SK-N-SH (cell line): Measurements from ENCODE around the gene CARD8. TPM values are rescaled to one million over a fixed set of nuclear protein-coding genes. Genes with fewer than 3 reads are reported as not detected.

Experiments
- CTCF ChIA-PET: fragments of 300-600, 350-600 bp; formaldehyde crosslinking; extraction: SDS; loops from one replicate; lab custom pipeline; 2021; lab: Yijun Ruan, JAX
- POLR2A ChIA-PET: fragments of 350-600 bp; sonication (Branson Sonifier 250); formaldehyde crosslinking; extraction: SDS; loops from one replicate; lab custom pipeline; 2020; ENCODE audit warnings: antibody characterized with exemption, inconsistent platforms; lab: Yijun Ruan, JAX
- DNase-seq: peaks from one replicate; pipeline ENCODE4 v3.0.0; 2012
- H2AFZ ChIP-seq: fragments of 200-600 bp; sonication (generic); 2 replicates; pipeline ENCODE4 v1.8.1; 2016; ENCODE audit warnings: antibody characterized with exemption, mild to moderate bottlenecking, low read depth
- H3F3A ChIP-seq: fragments of 200-600 bp; sonication (generic); replicated peaks from 2 replicates; pipeline ENCODE3; 2016; ENCODE audit warnings: antibody characterized with exemption, mild to moderate bottlenecking; ENCODE audit not compliant: insufficient read depth
- H3K27ac ChIP-seq, 2 experiments: fragments of 200-500 bp in 1 of 2; fragments of 200-600 bp in 1 of 2; sonication (Bioruptor generic) in 1 of 2; sonication (generic), shearing (Covaris generic) in 1 of 2; 2 replicates each; pipeline versions ENCODE4 v1.5.1 to v1.6.1; 2014 to 2016; ENCODE audit warnings: low read depth in 2 of 2, inconsistent platforms in 1 of 2, low read length in 1 of 2, mild to moderate bottlenecking in 1 of 2, mixed read lengths in 1 of 2
- H3K27me3 ChIP-seq: fragments of 200-600 bp; sonication (generic), shearing (Covaris generic); 2 replicates; pipeline ENCODE4 v1.6.1; 2016; ENCODE audit warnings: mixed run types; ENCODE audit not compliant: insufficient read depth
- H3K36me3 ChIP-seq, 2 experiments: fragments of 200-500 bp in 1 of 2; fragments of 200-600 bp in 1 of 2; sonication (Bioruptor generic) in 1 of 2; sonication (generic) in 1 of 2; replicated peaks in 1 of 2; 2 replicates each; pipeline versions ENCODE3 to v1.5.1; 2014 to 2016; ENCODE audit warnings: low read length in 1 of 2, mild to moderate bottlenecking in 1 of 2; ENCODE audit not compliant: insufficient read depth in 2 of 2, control insufficient read depth in 1 of 2
- H3K4me1 ChIP-seq, 2 experiments: fragments of 200-500 bp in 1 of 2; fragments of 200-600 bp in 1 of 2; sonication (Bioruptor generic) in 1 of 2; sonication (generic), shearing (Covaris generic) in 1 of 2; 2 replicates each; pipeline versions ENCODE4 v1.5.1 to v1.6.1; 2014 to 2016; ENCODE audit warnings: low read depth in 1 of 2, low read length in 1 of 2, mixed run types in 1 of 2; ENCODE audit not compliant: insufficient read depth in 2 of 2, control insufficient read depth in 1 of 2
- H3K4me2 ChIP-seq: fragments of 200-600 bp; sonication (generic), shearing (Covaris generic); 2 replicates; pipeline ENCODE4 v1.6.1; 2017; ENCODE audit warnings: mixed run types
- H3K4me3 ChIP-seq, 2 experiments: fragments of 200-500 bp in 1 of 2; fragments of 200-600 bp in 1 of 2; sonication (Bioruptor generic) in 1 of 2; sonication (generic), shearing (Covaris generic) in 1 of 2; 2 replicates each; pipeline versions ENCODE4 v1.5.1 to v1.8.1; 2014 to 2016; ENCODE audit warnings: low read depth in 2 of 2, inconsistent platforms in 1 of 2, low read length in 1 of 2, mild to moderate bottlenecking in 1 of 2, mixed read lengths in 1 of 2, moderate library complexity in 1 of 2
- H3K79me2 ChIP-seq: fragments of 200-600 bp; sonication (generic); 2 replicates; pipeline ENCODE4 v1.8.1; 2017; ENCODE audit warnings: mild to moderate bottlenecking; ENCODE audit not compliant: insufficient read depth
- H3K9ac ChIP-seq: fragments of 200-600 bp; sonication (generic); 2 replicates; pipeline ENCODE4 v1.6.1; 2017; ENCODE audit warnings: mixed run types
- H3K9me2 ChIP-seq: fragments of 200-600 bp; sonication (generic); 2 replicates; pipeline ENCODE4 v1.6.1; 2017; ENCODE audit warnings: mixed run types
- H3K9me3 ChIP-seq: fragments of 200-600 bp; sonication (generic); 2 replicates; pipeline ENCODE4 v1.6.1; 2017; ENCODE audit warnings: mixed run types, mild to moderate bottlenecking, moderate library complexity
- H4K20me1 ChIP-seq: fragments of 200-600 bp; sonication (generic); 2 replicates; pipeline ENCODE4 v1.6.1; 2017; ENCODE audit warnings: mild to moderate bottlenecking, mixed run types; ENCODE audit not compliant: insufficient read depth
- CHD2 ChIP-seq: fragments of 150-350 bp; IDR thresholded peaks from 2 replicates; pipeline ENCODE4 v1.6.1; 2018; ENCODE audit warnings: low read length; ENCODE audit not compliant: partially characterized antibody
- ELF1 ChIP-seq: IDR thresholded peaks from 2 replicates; pipeline ENCODE4 v1.4.0; 2012
- EZH2phosphoT487 ChIP-seq: fragments of 200-600 bp; sonication (generic); IDR thresholded peaks from 2 replicates; pipeline ENCODE4 v1.6.1; 2017; ENCODE audit warnings: low read depth, mixed run types, mild to moderate bottlenecking, antibody characterized with exemption, moderate library complexity, borderline replicate concordance
- FOXJ3 ChIP-seq: sonication (generic); formaldehyde crosslinking; IDR thresholded peaks from 2 replicates; pipeline ENCODE4 v1.5.1; 2020; ENCODE audit warnings: mild to moderate bottlenecking, missing genetic modification reagents
- GATA2 ChIP-seq: sonication (generic); formaldehyde crosslinking; IDR thresholded peaks from 2 replicates; pipeline ENCODE4 v1.5.0; 2020; ENCODE audit warnings: mild to moderate bottlenecking, missing genetic modification reagents
- MEF2A ChIP-seq: IDR thresholded peaks from 2 replicates; pipeline ENCODE4 v1.4.0; 2012; ENCODE audit warnings: low read depth, borderline replicate concordance
- MXI1 ChIP-seq: IDR thresholded peaks from 2 replicates; pipeline ENCODE4 v1.6.1; 2012; ENCODE audit warnings: mild to moderate bottlenecking, low read depth, low read length, improper control_type of control experiment
- SIN3A ChIP-seq: IDR thresholded peaks from 2 replicates; pipeline ENCODE4 v1.6.1; 2012; ENCODE audit warnings: low read depth, mild to moderate bottlenecking, low read length, moderate library complexity, borderline replicate concordance
- TAF1 ChIP-seq: IDR thresholded peaks from 2 replicates; pipeline ENCODE4 v1.6.1; 2012; ENCODE audit warnings: low read depth, mild to moderate bottlenecking, low read length, moderate library complexity, borderline replicate concordance
- TEAD4 ChIP-seq: IDR thresholded peaks from 2 replicates; pipeline ENCODE4 v1.4.0; 2012; ENCODE audit warnings: mild to moderate bottlenecking, borderline replicate concordance; ENCODE audit not compliant: insufficient read depth
- YY1 ChIP-seq: IDR thresholded peaks from 2 replicates; pipeline ENCODE4 v1.4.0; 2012; ENCODE audit warnings: low read depth, mild to moderate bottlenecking
- WGBS: methylation state at CpG from one replicate; pipeline ENCODE4 v1.1.6; 2017; ENCODE audit warnings: low lambda C conversion rate; 5-methylcytosine and 5-hydroxymethylcytosine counted together
- polyA plus RNA-seq, 3 experiments: library from polyadenylated mRNA; depleted of rRNA; stranded (reverse); fragments of >200 nt; gene quantifications; 2 replicates each; pipeline ENCODE4 v1.2.3, GENCODE V29; 2012
- TF ChIP-seq, protein P1 (sequence below): IDR thresholded peaks from 2 replicates; pipeline ENCODE4 v1.6.1; 2012; ENCODE audit warnings: mild to moderate bottlenecking, low read depth, low read length, moderate library complexity
- TF ChIP-seq, protein P2 (sequence below): IDR thresholded peaks from 2 replicates; pipeline ENCODE4 v1.4.0; 2012; ENCODE audit warnings: low read depth, borderline replicate concordance
- TF ChIP-seq, protein P3 (sequence below): fragments of 150-350 bp; IDR thresholded peaks from 2 replicates; pipeline ENCODE4 v1.6.1; 2017; ENCODE audit warnings: antibody characterized with exemption, low read length, low read depth, borderline replicate concordance

The CARD8 gene
- polyA plus RNA-seq, 1 of the 3 experiments (the other 2 are of a cell fraction): 16.4 TPM

DNA sequence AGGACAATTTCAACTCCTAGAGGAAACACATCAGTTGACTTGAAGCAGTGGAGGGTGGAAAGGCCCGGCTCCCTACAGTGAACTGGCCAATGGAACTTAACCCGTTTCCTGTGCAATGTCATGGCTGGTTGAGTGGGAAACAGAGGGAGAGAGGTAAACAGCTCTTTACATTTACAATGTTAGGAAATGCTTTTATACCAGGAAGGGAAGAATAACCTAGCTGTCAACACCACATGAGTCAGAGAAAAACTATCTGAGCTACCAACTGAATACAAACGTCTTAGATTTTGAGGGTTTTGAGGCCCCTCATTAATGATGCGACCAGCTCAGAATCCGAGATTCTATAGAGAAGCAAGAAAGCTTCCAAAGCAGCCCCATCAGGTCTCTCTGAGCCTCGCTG, 36.7 kb downstream of the CARD8 start:
- Histone ChIP-seq H3K27me3 (no peaks in the 10 kb centered on the region), H3K9ac (no peak overlapping the region), H3F3A (peaks cover 4% of the 10 kb centered on the region), H3K4me1 (no peaks in the 10 kb centered on the region; a peak in 1 of 4 replicates), H3K27ac (no peak overlapping the region), H3K36me3 (peaks cover 0 to 6% of the 10 kb centered on the region in 2 experiments), H3K4me3 (no peak overlapping the region), H3K9me3 (no peaks in the 10 kb centered on the region), H2AFZ (no peak overlapping the region), H3K9me2 (no peaks in the 10 kb centered on the region), H3K79me2 (no peaks in the 10 kb centered on the region), H3K4me2 (no peak overlapping the region), H4K20me1 (no peaks in the 10 kb centered on the region)
- CTCF ChIA-PET: no interaction called here
- WGBS: 83% methylated on average over 6 of the region's 6 CpGs
- TF ChIP-seq, protein P1, sequence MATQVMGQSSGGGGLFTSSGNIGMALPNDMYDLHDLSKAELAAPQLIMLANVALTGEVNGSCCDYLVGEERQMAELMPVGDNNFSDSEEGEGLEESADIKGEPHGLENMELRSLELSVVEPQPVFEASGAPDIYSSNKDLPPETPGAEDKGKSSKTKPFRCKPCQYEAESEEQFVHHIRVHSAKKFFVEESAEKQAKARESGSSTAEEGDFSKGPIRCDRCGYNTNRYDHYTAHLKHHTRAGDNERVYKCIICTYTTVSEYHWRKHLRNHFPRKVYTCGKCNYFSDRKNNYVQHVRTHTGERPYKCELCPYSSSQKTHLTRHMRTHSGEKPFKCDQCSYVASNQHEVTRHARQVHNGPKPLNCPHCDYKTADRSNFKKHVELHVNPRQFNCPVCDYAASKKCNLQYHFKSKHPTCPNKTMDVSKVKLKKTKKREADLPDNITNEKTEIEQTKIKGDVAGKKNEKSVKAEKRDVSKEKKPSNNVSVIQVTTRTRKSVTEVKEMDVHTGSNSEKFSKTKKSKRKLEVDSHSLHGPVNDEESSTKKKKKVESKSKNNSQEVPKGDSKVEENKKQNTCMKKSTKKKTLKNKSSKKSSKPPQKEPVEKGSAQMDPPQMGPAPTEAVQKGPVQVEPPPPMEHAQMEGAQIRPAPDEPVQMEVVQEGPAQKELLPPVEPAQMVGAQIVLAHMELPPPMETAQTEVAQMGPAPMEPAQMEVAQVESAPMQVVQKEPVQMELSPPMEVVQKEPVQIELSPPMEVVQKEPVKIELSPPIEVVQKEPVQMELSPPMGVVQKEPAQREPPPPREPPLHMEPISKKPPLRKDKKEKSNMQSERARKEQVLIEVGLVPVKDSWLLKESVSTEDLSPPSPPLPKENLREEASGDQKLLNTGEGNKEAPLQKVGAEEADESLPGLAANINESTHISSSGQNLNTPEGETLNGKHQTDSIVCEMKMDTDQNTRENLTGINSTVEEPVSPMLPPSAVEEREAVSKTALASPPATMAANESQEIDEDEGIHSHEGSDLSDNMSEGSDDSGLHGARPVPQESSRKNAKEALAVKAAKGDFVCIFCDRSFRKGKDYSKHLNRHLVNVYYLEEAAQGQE: no peak
- TF ChIP-seq FOXJ3 (CRISPR knock-in tag): no peak
- no peak for TF ChIP-seq SIN3A
- TF ChIP-seq CHD2: no peak
- TF ChIP-seq MEF2A: no peak
- TF ChIP-seq, protein P2, sequence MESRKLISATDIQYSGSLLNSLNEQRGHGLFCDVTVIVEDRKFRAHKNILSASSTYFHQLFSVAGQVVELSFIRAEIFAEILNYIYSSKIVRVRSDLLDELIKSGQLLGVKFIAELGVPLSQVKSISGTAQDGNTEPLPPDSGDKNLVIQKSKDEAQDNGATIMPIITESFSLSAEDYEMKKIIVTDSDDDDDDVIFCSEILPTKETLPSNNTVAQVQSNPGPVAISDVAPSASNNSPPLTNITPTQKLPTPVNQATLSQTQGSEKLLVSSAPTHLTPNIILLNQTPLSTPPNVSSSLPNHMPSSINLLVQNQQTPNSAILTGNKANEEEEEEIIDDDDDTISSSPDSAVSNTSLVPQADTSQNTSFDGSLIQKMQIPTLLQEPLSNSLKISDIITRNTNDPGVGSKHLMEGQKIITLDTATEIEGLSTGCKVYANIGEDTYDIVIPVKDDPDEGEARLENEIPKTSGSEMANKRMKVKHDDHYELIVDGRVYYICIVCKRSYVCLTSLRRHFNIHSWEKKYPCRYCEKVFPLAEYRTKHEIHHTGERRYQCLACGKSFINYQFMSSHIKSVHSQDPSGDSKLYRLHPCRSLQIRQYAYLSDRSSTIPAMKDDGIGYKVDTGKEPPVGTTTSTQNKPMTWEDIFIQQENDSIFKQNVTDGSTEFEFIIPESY: no peak
- TF ChIP-seq EZH2phosphoT487: no peak
- no peak for TF ChIP-seq TAF1
- TF ChIP-seq YY1: no peak
- TF ChIP-seq TEAD4: no peak
- TF ChIP-seq, protein P3, sequence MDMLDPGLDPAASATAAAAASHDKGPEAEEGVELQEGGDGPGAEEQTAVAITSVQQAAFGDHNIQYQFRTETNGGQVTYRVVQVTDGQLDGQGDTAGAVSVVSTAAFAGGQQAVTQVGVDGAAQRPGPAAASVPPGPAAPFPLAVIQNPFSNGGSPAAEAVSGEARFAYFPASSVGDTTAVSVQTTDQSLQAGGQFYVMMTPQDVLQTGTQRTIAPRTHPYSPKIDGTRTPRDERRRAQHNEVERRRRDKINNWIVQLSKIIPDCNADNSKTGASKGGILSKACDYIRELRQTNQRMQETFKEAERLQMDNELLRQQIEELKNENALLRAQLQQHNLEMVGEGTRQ: no peak
- no peak for TF ChIP-seq GATA2
- no peak for TF ChIP-seq MXI1
- no peak for TF ChIP-seq ELF1
- POLR2A ChIA-PET: no interaction called here
- DNase-seq: no peak
